OCI-LY3 (cell line): ENCODE data around the gene NR2F2.

Source experiments
- H2AFZ ChIP-seq: fragments of 200-600, 300-600 bp; shearing (Covaris generic); 2 replicates; pipeline ENCODE4 v1.6.0; 2014; ENCODE audit warnings: antibody characterized with exemption, low read depth, low read length
- H3K27ac ChIP-seq: fragments of 200-600, 300-600 bp; sonication (generic); 2 replicates; pipeline ENCODE4 v1.5.1; 2014; ENCODE audit warnings: mild to moderate bottlenecking, low read length, moderate library complexity, mixed read lengths
- H3K27me3 ChIP-seq: fragments of 200-600, 300-600 bp; sonication (generic); 2 replicates; pipeline ENCODE4 v1.6.1; 2014; ENCODE audit warnings: low read depth, low read length, mixed read lengths
- H3K36me3 ChIP-seq: fragments of 200-600, 300-600 bp; sonication (generic); replicated peaks from 2 replicates; pipeline ENCODE3; 2014; ENCODE audit warnings: low read depth, low read length, mixed read lengths
- H3K4me1 ChIP-seq: fragments of 300-600, 200-600 bp; sonication (generic); 2 replicates; pipeline ENCODE4 v1.6.1; 2014; ENCODE audit warnings: low read length, mixed read lengths
- H3K4me2 ChIP-seq: fragments of 200-600, 300-600 bp; sonication (generic); 2 replicates; pipeline ENCODE4 v1.6.1; 2014; ENCODE audit warnings: low read length, mixed read lengths
- H3K4me3 ChIP-seq: fragments of 300-600, 200-600 bp; sonication (generic); 2 replicates; pipeline ENCODE4 v1.5.1; 2014; ENCODE audit warnings: antibody characterized with exemption, mild to moderate bottlenecking, low read length, moderate library complexity
- H3K79me2 ChIP-seq: fragments of 300-600, 200-600 bp; shearing (Covaris generic); 2 replicates; pipeline ENCODE4 v1.6.1; 2014; ENCODE audit warnings: mild to moderate bottlenecking, low read length, mixed read lengths
- H3K9ac ChIP-seq: fragments of 300-600, 200-600 bp; shearing (Covaris generic); 2 replicates; pipeline ENCODE4 v1.6.0; 2014; ENCODE audit warnings: mild to moderate bottlenecking, low read length, moderate library complexity
- H3K9me3 ChIP-seq: fragments of 200-600, 300-600 bp; shearing (Covaris generic); 2 replicates; pipeline ENCODE4 v1.6.1; 2014; ENCODE audit warnings: low read length, mixed read lengths; ENCODE audit not compliant: insufficient read depth
- H4K20me1 ChIP-seq: fragments of 200-600, 300-600 bp; sonication (generic); 2 replicates; pipeline ENCODE4 v1.6.1; 2016; ENCODE audit warnings: low read length, mixed read lengths; ENCODE audit not compliant: insufficient read depth
- EZH2phosphoT487 ChIP-seq: fragments of 200-600 bp; shearing (Covaris generic); IDR thresholded peaks from 2 replicates; pipeline ENCODE4 v1.6.1; 2018; ENCODE audit warnings: antibody characterized with exemption, mixed run types, low read depth
- TF ChIP-seq, protein P1 (sequence below): fragments of 200-600, 300-600 bp; sonication (generic); IDR thresholded peaks from 2 replicates; pipeline ENCODE4 v1.5.1; 2014; ENCODE audit warnings: antibody characterized with exemption, low read length, low read depth

NR2F2 gene

DNA sequence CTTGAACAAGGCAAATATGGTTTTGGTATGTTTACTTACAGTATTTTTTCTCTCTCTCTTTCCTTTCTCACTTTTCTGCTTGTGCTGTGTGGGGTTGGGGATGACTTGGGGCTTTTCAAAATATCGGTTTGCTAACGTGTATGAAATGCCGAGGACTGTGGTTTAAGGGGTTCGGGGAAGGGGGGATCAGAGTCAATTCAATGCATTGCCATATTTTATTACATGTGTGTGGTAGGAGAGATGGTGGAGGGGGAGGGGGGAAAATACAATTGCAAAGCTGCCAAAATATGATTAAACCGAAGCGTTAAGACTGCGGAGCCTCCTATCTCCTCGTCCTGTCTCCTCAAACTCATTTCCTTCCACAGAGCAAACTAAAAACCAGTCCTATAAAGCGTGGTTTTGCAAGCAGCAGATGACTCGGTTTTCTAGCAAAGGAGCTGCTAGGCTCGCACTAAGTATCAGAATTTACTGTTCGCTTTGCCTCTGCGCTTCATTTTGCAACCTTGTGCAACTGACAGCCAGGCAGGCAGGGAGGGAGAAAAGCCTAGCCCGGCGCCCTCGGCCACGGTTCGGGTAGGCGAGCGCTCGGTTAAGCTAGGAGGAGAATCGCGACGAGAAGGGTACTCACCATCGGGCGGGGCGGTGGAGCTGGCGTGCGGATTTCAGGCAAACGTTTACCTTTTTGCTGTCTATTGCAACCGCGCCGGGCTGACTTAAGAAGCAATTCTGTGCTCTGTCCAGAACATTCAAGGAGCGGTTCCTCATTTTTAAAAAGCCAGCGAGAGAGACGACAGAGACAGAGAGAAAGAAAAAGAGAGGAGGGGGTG is 4.0 kb upstream of the NR2F2 start:
- no peak overlapping the region for H3K9ac ChIP-seq
- TF ChIP-seq EZH2phosphoT487: no peak
- TF ChIP-seq, protein P1, sequence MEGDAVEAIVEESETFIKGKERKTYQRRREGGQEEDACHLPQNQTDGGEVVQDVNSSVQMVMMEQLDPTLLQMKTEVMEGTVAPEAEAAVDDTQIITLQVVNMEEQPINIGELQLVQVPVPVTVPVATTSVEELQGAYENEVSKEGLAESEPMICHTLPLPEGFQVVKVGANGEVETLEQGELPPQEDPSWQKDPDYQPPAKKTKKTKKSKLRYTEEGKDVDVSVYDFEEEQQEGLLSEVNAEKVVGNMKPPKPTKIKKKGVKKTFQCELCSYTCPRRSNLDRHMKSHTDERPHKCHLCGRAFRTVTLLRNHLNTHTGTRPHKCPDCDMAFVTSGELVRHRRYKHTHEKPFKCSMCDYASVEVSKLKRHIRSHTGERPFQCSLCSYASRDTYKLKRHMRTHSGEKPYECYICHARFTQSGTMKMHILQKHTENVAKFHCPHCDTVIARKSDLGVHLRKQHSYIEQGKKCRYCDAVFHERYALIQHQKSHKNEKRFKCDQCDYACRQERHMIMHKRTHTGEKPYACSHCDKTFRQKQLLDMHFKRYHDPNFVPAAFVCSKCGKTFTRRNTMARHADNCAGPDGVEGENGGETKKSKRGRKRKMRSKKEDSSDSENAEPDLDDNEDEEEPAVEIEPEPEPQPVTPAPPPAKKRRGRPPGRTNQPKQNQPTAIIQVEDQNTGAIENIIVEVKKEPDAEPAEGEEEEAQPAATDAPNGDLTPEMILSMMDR: no peak
- H3K27me3 ChIP-seq: peaks cover 31% of the 10 kb centered on the region; the same call in 1 of the 2 replicates

DNA sequence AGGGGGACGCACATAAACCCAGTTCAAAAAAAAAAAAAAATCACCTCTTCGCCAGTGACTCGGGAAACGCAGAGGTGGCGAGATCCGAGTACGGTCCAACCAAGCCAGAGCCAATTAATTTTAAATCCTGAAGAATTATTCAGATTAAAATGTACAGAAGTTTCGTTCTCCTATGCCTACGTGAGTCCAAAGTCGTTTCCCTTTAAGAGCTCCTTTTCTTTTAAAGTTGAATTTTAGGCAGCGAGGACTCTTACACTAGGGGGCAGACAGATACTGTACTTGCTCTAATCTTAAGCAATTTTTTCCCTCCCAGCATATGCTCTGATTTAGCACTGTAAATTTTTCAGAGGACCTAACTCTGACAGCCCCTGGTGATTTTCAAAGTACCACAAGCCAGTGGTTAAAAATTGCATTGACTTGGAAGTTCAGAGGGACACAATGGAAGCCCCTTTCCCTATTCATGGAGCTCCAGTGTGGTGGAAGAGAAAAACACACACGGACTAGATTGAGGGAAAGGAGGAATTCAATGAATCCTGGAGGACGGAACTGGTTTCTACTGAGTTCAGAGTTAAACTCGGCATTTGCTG is 3.3 kb upstream of the NR2F2 start:
- Histone ChIP-seq H2AFZ (no peak overlapping the region), H4K20me1 (no peaks in the 10 kb centered on the region), H3K4me2 (no peak overlapping the region), H3K9ac (no peak overlapping the region), H3K27ac (no peak overlapping the region), H3K79me2 (no peaks in the 10 kb centered on the region), H3K4me1 (no peaks in the 10 kb centered on the region), H3K36me3 (no peaks in the 10 kb centered on the region), H3K4me3 (no peak overlapping the region), H3K27me3 (peaks cover 31% of the 10 kb centered on the region; the same call in 1 of the 2 replicates), H3K9me3 (no peaks in the 10 kb centered on the region)
- TF ChIP-seq EZH2phosphoT487: no peak
- TF ChIP-seq, protein P1: peak; percentile 60

More for the DNA sequence above, 4.0 kb upstream of the NR2F2 start:
- no peaks in the 10 kb centered on the region for H3K36me3 ChIP-seq
- no peak overlapping the region for H2AFZ ChIP-seq
- H4K20me1 ChIP-seq: no peaks in the 10 kb centered on the region
- no peak overlapping the region for H3K27ac ChIP-seq
- H3K4me3 ChIP-seq: no peak overlapping the region
- H3K4me2 ChIP-seq: no peak overlapping the region
- H3K9me3 ChIP-seq: no peaks in the 10 kb centered on the region
- H3K79me2 ChIP-seq: no peaks in the 10 kb centered on the region
- no peaks in the 10 kb centered on the region for H3K4me1 ChIP-seq

DNA sequence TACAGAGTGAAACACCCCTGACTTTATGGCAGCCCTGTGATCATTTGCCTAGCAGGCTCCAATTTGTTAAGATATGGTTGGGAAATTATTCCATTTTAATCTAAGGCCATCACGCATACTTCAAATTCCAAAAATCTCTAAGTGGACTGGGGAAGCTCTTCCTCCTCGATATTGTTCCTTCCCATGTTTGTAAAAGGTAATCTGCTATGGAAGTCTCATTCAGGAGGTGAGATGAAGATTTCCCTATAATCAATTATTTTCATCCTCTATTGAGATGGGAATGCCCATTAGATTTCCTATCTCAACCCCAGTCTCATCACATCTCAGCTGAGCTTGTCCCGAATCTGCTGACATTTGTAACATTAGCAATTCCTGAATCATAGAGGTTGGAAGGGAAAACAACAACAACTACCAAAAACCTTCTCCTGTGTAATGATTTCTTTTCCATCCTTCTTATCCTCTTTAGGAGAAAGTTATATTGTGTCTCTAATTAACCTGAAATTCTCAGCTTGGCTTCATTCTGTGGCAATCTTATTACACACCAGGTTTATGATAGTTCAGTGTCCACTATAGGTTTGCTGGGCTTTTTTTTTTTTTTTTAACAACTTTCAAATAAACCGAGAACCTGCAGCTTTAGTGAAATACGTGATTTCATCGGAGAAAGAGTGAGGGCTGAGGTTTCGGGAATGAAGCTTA is 2.2 kb upstream of the NR2F2 start:
- no peak overlapping the region for H3K4me2 ChIP-seq
- H3K27me3 ChIP-seq: peaks cover 31% of the 10 kb centered on the region; the same call in 1 of the 2 replicates
- no peak for TF ChIP-seq EZH2phosphoT487
- TF ChIP-seq, protein P1: no peak
- H3K9me3 ChIP-seq: no peaks in the 10 kb centered on the region
- no peak overlapping the region for H3K9ac ChIP-seq
- no peaks in the 10 kb centered on the region for H3K79me2 ChIP-seq
- no peak overlapping the region for H2AFZ ChIP-seq
- no peak overlapping the region for H3K4me3 ChIP-seq
- H3K36me3 ChIP-seq: no peaks in the 10 kb centered on the region
- no peaks in the 10 kb centered on the region for H4K20me1 ChIP-seq
- no peaks in the 10 kb centered on the region for H3K4me1 ChIP-seq
- no peak overlapping the region for H3K27ac ChIP-seq

DNA sequence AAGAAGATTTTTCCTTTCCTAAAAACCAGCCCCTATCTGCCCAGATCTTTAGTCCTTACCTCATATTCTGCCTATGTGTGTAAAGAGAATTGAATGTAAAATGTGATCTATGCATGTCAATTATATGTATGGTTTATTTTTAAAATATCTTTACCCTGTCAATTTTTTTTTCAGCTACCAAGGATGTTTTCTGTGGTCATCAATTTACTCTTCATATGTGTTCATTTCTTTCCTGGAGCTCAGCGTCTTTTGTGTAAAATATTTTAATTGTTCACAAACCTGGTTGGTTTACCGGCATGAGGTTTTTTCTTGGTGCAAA is 1.7 kb upstream of the NR2F2 start:
- no peak overlapping the region for H3K4me2 ChIP-seq
- peaks cover 31% of the 10 kb centered on the region; the same call in 1 of the 2 replicates for H3K27me3 ChIP-seq
- no peak overlapping the region for H3K4me3 ChIP-seq

More for the DNA sequence above, 1.7 kb upstream of the NR2F2 start:
- Histone ChIP-seq H3K9ac (no peak overlapping the region), H2AFZ (no peak overlapping the region), H3K79me2 (no peaks in the 10 kb centered on the region), H3K9me3 (no peaks in the 10 kb centered on the region), H3K36me3 (no peaks in the 10 kb centered on the region), H4K20me1 (no peaks in the 10 kb centered on the region), H3K4me1 (no peaks in the 10 kb centered on the region), H3K27ac (no peak overlapping the region)
- TF ChIP-seq EZH2phosphoT487: no peak
- TF ChIP-seq, protein P1: no peak
